IMR-90 (cell line): Measurements from ENCODE around the gene MAP3K15. TPM values are rescaled to one million over a fixed set of nuclear protein-coding genes. Genes with fewer than 3 reads are reported as not detected.

Source experiments
- ATAC-seq: fragments of 200-7000 bp; cut with Tn5 transposase; 2 replicates; pipeline ENCODE4 v1.9.1; 2020; ENCODE audit warnings: low read depth, mild to moderate bottlenecking, moderate library complexity
- BruUV-seq: library from RNA; stranded (reverse); fragments of 400-500 nt; replicated peaks from 2 replicates; lab custom pipeline; 2021; lab: Mats Ljungman, UMichigan
- CTCF ChIA-PET: fragments of 300-600 bp; formaldehyde crosslinking; extraction: SDS; loops from one replicate; lab custom pipeline; 2021; ENCODE audit warnings: antibody characterized with exemption; lab: Yijun Ruan, JAX
- POLR2A ChIA-PET: fragments of 300-600 bp; sonication (Branson Sonifier 250); formaldehyde crosslinking; loops from one replicate; lab custom pipeline; 2022; ENCODE audit warnings: antibody characterized with exemption; ENCODE audit not compliant: unreplicated experiment; lab: Charles Lee
- DNase-seq: peaks from one replicate; pipeline ENCODE4 v3.0.0; 2013
- H2AFZ ChIP-seq: replicated peaks from 2 replicates; pipeline ENCODE3; 2013; ENCODE audit warnings: low read length, mild to moderate bottlenecking; ENCODE audit not compliant: poor library complexity
- H2AK5ac ChIP-seq: 2 replicates; pipeline ENCODE4 v1.6.1; 2013; ENCODE audit warnings: low read depth, low read length, inconsistent platforms
- H2AK9ac ChIP-seq: replicated peaks from 2 replicates; pipeline ENCODE3; 2013; ENCODE audit warnings: mild to moderate bottlenecking, low read depth, low read length, moderate library complexity; ENCODE audit not compliant: poor library complexity
- H2BK120ac ChIP-seq: 2 replicates; pipeline ENCODE4 v1.6.1; 2013; ENCODE audit warnings: low read depth, low read length, inconsistent platforms
- H2BK15ac ChIP-seq: 3 replicates; pipeline ENCODE4 v1.6.1; 2013; ENCODE audit warnings: low read depth, low read length, inconsistent platforms
- H2BK20ac ChIP-seq: 2 replicates; pipeline ENCODE4 v1.6.1; 2013; ENCODE audit warnings: low read depth, mild to moderate bottlenecking, inconsistent platforms, low read length, moderate library complexity
- H2BK5ac ChIP-seq: 2 replicates; pipeline ENCODE4 v1.6.1; 2013; ENCODE audit warnings: mild to moderate bottlenecking, low read depth, low read length, inconsistent platforms; ENCODE audit not compliant: poor library complexity, severe bottlenecking
- H3K14ac ChIP-seq: replicated peaks from 2 replicates; pipeline ENCODE4 v1.6.1; 2013; ENCODE audit warnings: low read depth, low read length, inconsistent platforms
- H3K18ac ChIP-seq: 2 replicates; pipeline ENCODE4 v1.6.1; 2013; ENCODE audit warnings: low read depth, low read length, control low read depth
- H3K23ac ChIP-seq: 2 replicates; pipeline ENCODE4 v1.6.1; 2013; ENCODE audit warnings: low read depth, low read length, inconsistent platforms
- H3K27ac ChIP-seq: 2 replicates; pipeline ENCODE4 v1.5.1; 2013; ENCODE audit warnings: mild to moderate bottlenecking, control low read depth, low read length; ENCODE audit not compliant: insufficient read depth
- H3K27me3 ChIP-seq: 2 replicates; pipeline ENCODE4 v1.6.1; 2013; ENCODE audit warnings: low read length; ENCODE audit not compliant: control insufficient read depth, insufficient read depth
- H3K36me3 ChIP-seq: 2 replicates; pipeline ENCODE4 v1.6.1; 2013; ENCODE audit warnings: low read length, mixed read lengths; ENCODE audit not compliant: control insufficient read depth, insufficient read depth
- H3K4ac ChIP-seq: 2 replicates; pipeline ENCODE4 v1.6.1; 2013; ENCODE audit warnings: low read depth, low read length, inconsistent platforms
- H3K4me1 ChIP-seq: 2 replicates; pipeline ENCODE4 v1.6.1; 2013; ENCODE audit warnings: low read length, mixed read lengths; ENCODE audit not compliant: control insufficient read depth, insufficient read depth
- H3K4me2 ChIP-seq: 2 replicates; pipeline ENCODE4 v1.6.1; 2013; ENCODE audit warnings: low read depth, mild to moderate bottlenecking, control low read depth, low read length, moderate library complexity
- H3K4me3 ChIP-seq: 2 replicates; pipeline ENCODE4 v1.5.1; 2013; ENCODE audit warnings: low read depth, mild to moderate bottlenecking, control low read depth, low read length, moderate library complexity; ENCODE audit not compliant: insufficient read depth
- H3K56ac ChIP-seq: 2 replicates; pipeline ENCODE4 v1.6.1; 2013; ENCODE audit warnings: low read length, inconsistent platforms; ENCODE audit not compliant: insufficient read depth; ENCODE audit errors: extremely low read depth
- H3K79me1 ChIP-seq, 2 experiments: 2 replicates each; pipeline ENCODE4 v1.6.1; 2013; ENCODE audit warnings: low read length in 2 of 2, inconsistent platforms in 1 of 2, low read depth in 1 of 2
- H3K9ac ChIP-seq: 2 replicates; pipeline ENCODE4 v1.6.1; 2013; ENCODE audit warnings: low read depth, low read length, control low read depth
- H3K9me1 ChIP-seq: 2 replicates; pipeline ENCODE4 v1.6.1; 2013; ENCODE audit warnings: low read length, inconsistent platforms; ENCODE audit not compliant: insufficient read depth
- H3K9me3 ChIP-seq: 2 replicates; pipeline ENCODE4 v1.6.1; 2013; ENCODE audit warnings: low read length; ENCODE audit not compliant: control insufficient read depth, insufficient read depth
- H4K20me1 ChIP-seq: 2 replicates; pipeline ENCODE4 v1.6.1; 2013; ENCODE audit warnings: low read length, inconsistent platforms; ENCODE audit not compliant: insufficient read depth
- H4K5ac ChIP-seq: 2 replicates; pipeline ENCODE4 v1.6.1; 2013; ENCODE audit warnings: mild to moderate bottlenecking, low read depth, low read length, control low read depth
- H4K8ac ChIP-seq, 2 experiments: 2 replicates each; pipeline ENCODE4 v1.6.1; 2013; ENCODE audit warnings: low read depth in 2 of 2, low read length in 2 of 2, control low read depth in 1 of 2, inconsistent platforms in 1 of 2
- H4K91ac ChIP-seq: 2 replicates; pipeline ENCODE4 v1.6.1; 2013; ENCODE audit warnings: low read depth, low read length, inconsistent platforms; ENCODE audit not compliant: insufficient read depth
- BHLHE40 ChIP-seq: fragments of 150-350 bp; IDR thresholded peaks from 2 replicates; pipeline ENCODE4 v1.6.1; 2016; ENCODE audit warnings: mild to moderate bottlenecking, low read depth, low read length
- CEBPB ChIP-seq: IDR thresholded peaks from 2 replicates; pipeline ENCODE4 v1.6.1; 2012; ENCODE audit warnings: low read depth, low read length, improper control_type of control experiment
- CHD1 ChIP-seq: IDR thresholded peaks from 2 replicates; pipeline ENCODE4 v1.6.1; 2012; ENCODE audit warnings: low read depth, low read length, improper control_type of control experiment
- CTCF ChIP-seq: conservative IDR thresholded peaks from 2 replicates; pipeline ENCODE4 v1.5.1; 2012; ENCODE audit warnings: mild to moderate bottlenecking, low read depth, low read length, improper control_type of control experiment
- ELK1 ChIP-seq: fragments of 150-350 bp; IDR thresholded peaks from 2 replicates; pipeline ENCODE4 v1.6.1; 2016; ENCODE audit warnings: low read depth, mild to moderate bottlenecking, low read length, moderate library complexity, borderline replicate concordance
- FOS ChIP-seq: fragments of 150-350 bp; IDR thresholded peaks from 2 replicates; pipeline ENCODE4 v1.6.1; 2016; ENCODE audit warnings: low read depth, low read length
- MAFK ChIP-seq: IDR thresholded peaks from 2 replicates; pipeline ENCODE4 v1.6.1; 2012; ENCODE audit warnings: low read depth, low read length, improper control_type of control experiment
- MAZ ChIP-seq: IDR thresholded peaks from 2 replicates; pipeline ENCODE4 v1.6.1; 2012; ENCODE audit warnings: low read depth, mild to moderate bottlenecking, low read length, improper control_type of control experiment, moderate library complexity, borderline replicate concordance
- MXI1 ChIP-seq: IDR thresholded peaks from 2 replicates; pipeline ENCODE4 v1.6.1; 2012; ENCODE audit warnings: low read depth, mild to moderate bottlenecking, low read length, moderate library complexity, borderline replicate concordance
- NFE2L2 ChIP-seq: fragments of 150-350 bp; IDR thresholded peaks from 2 replicates; pipeline ENCODE4 v1.6.1; 2016; ENCODE audit warnings: low read depth, mild to moderate bottlenecking, low read length
- POLR2A ChIP-seq: IDR thresholded peaks from 2 replicates; pipeline ENCODE4 v1.6.1; 2012; ENCODE audit warnings: mild to moderate bottlenecking, low read depth, low read length
- RAD21 ChIP-seq: IDR thresholded peaks from 2 replicates; pipeline ENCODE4 v1.6.1; 2012; ENCODE audit warnings: low read length, improper control_type of control experiment
- RCOR1 ChIP-seq: IDR thresholded peaks from 2 replicates; pipeline ENCODE4 v1.6.1; 2012; ENCODE audit warnings: mild to moderate bottlenecking, low read length, improper control_type of control experiment; ENCODE audit not compliant: insufficient replicate concordance
- RFX5 ChIP-seq: IDR thresholded peaks from 2 replicates; pipeline ENCODE4 v1.8.0; 2012; ENCODE audit warnings: low read depth, mild to moderate bottlenecking, low read length, moderate library complexity
- SMC3 ChIP-seq: fragments of 150-350 bp; IDR thresholded peaks from 2 replicates; pipeline ENCODE4 v1.6.1; 2016; ENCODE audit warnings: low read depth, mild to moderate bottlenecking, antibody characterized with exemption, low read length, moderate library complexity
- WGBS, 2 experiments: methylation state at CpG; one replicate each; pipeline versions ENCODE4 v1.1.5 to v1.1.7; 2013; ENCODE audit warnings: missing lambda C conversion rate in 2 of 2; ENCODE audit not compliant: insufficient read length in 1 of 2; ENCODE audit errors: extremely low coverage in 2 of 2; 5-methylcytosine and 5-hydroxymethylcytosine counted together
- dilution Hi-C: fragments of 300-500 bp; cut with HindIII; formaldehyde crosslinking; loops from one replicate; pipeline ENCODE4 v1.14.3; 2018; ENCODE audit warnings: low sequenced_read_pairs; ENCODE audit not compliant: unreplicated experiment
- in situ Hi-C: fragments of 300-500 bp; cut with MboI; formaldehyde crosslinking; loops from 3 replicates; pipeline ENCODE4 v1.14.3; 2019; ENCODE audit warnings: low sequenced_read_pairs, inconsistent platforms, mixed read lengths
- intact Hi-C: fragments of 100-400 bp; cut with micrococcal nuclease; formaldehyde crosslinking; loops from 2 replicates; pipeline ENCODE4 v1.10.0; 2022
- polyA plus RNA-seq, 3 experiments: library from polyadenylated mRNA; depleted of rRNA; stranded (reverse); fragments of >200 nt; gene quantifications; 2 replicates each; pipeline ENCODE4 v1.2.3, GENCODE V29; 2012; ENCODE audit warnings: low replicate concordance in 1 of 3
- total RNA-seq: library from RNA; depleted of rRNA; stranded (reverse); fragments of >200 nt; gene quantifications from 2 replicates; pipeline ENCODE4 v1.2.3, GENCODE V29; 2012
- TF ChIP-seq, protein P1 (sequence below): fragments of 150-350 bp; IDR thresholded peaks from 2 replicates; pipeline ENCODE4 v1.6.1; 2017; ENCODE audit warnings: mild to moderate bottlenecking, antibody characterized with exemption, low read length, low read depth

Gene MAP3K15
- total and polyA plus RNA-seq, 2 of the 4 experiments (the other 2 are of a cell fraction): under 0.01 to 0.10 TPM

- Histone ChIP-seq H3K4me1 (peaks cover 2% of the 10 kb centered on the region; the same call in 1 of the 2 replicates), H3K23ac (no peak overlapping the region), H2BK15ac (no peak overlapping the region), H4K91ac (no peak overlapping the region), H3K4ac (no peak overlapping the region), H2AFZ (no peak overlapping the region), H4K5ac (no peak overlapping the region), H4K20me1 (no peaks in the 10 kb centered on the region; the same call in 1 of the 2 replicates), H2BK20ac (no peak overlapping the region), H2AK9ac (no peak overlapping the region), H3K79me1 (peaks cover 0 to 3% of the 10 kb centered on the region in 2 experiments; a peak in 2 of 4 replicates), H3K9me3 (no peaks in the 10 kb centered on the region), H3K36me3 (no peaks in the 10 kb centered on the region), H2BK120ac (no peak overlapping the region), H3K27me3 (no peaks in the 10 kb centered on the region), H3K9ac (no peak overlapping the region), H3K18ac (no peak overlapping the region), H2BK5ac (no peak overlapping the region), H3K4me2 (no peak overlapping the region), H3K56ac (no peak overlapping the region), H2AK5ac (no peak overlapping the region), H4K8ac (no peak overlapping the region), H3K14ac (no peak overlapping the region), H3K4me3 (no peak overlapping the region), H3K27ac (no peak overlapping the region), H3K9me1 (peaks cover 3% of the 10 kb centered on the region; the same call in 1 of the 2 replicates)
- dilution Hi-C loops: no loop called here
- WGBS, 2 experiments: 100% methylated on average over 1 of the region's 4 CpGs; no CpG with 5 or more reads in 1 of the 2 experiments
- in situ Hi-C loops: no loop called here
- POLR2A ChIA-PET: no interaction called here
- TF ChIP-seq POLR2A (no peak), FOS (no peak), ELK1 (no peak), RCOR1 (no peak), RAD21 (no peak), CTCF (no peak), MXI1 (no peak), RFX5 (no peak), MAFK (no peak), NFE2L2 (no peak), MAZ (no peak), CHD1 (no peak), BHLHE40 (no peak), SMC3 (no peak), CEBPB (no peak)
- TF ChIP-seq, protein P1, sequence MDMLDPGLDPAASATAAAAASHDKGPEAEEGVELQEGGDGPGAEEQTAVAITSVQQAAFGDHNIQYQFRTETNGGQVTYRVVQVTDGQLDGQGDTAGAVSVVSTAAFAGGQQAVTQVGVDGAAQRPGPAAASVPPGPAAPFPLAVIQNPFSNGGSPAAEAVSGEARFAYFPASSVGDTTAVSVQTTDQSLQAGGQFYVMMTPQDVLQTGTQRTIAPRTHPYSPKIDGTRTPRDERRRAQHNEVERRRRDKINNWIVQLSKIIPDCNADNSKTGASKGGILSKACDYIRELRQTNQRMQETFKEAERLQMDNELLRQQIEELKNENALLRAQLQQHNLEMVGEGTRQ: no peak
- BruUV-seq: no TSS peak
- CTCF ChIA-PET: interaction anchor here (0.7 kb wide), 1 partner anchor 31 kb away, joined by 3 read pairs; no protein-coding TSS in a partner anchor
- ATAC-seq: no peak
- intact Hi-C loops: no loop called here
- no peak for DNase-seq
These were observed 40.9 kb upstream of the MAP3K15 start for GRCh38 chrX:19556202-19556601.
